ENCODE measurements around the gene PEDS1.

DNA sequence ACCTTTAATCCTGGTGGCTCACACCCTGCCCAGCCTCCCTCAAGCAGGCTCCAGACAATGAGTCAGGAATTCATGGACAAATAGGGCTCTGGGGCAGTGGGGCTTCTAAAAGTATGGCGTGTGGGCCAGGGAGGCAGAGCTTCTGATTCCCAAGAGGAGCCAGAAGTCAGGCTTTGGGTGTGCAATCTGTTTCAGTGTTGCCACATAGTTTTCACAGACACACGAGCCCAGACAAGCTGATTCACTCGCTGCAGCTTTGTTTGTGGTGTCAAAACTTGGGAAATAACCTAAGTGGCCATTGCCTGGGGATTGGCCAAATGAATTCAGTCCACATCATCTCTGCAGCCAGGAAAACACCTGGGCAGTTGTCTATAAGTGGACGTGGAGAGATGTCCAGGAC is 9.2 kb downstream of the PEDS1 start:
- TF ChIP-seq, protein P1, sequence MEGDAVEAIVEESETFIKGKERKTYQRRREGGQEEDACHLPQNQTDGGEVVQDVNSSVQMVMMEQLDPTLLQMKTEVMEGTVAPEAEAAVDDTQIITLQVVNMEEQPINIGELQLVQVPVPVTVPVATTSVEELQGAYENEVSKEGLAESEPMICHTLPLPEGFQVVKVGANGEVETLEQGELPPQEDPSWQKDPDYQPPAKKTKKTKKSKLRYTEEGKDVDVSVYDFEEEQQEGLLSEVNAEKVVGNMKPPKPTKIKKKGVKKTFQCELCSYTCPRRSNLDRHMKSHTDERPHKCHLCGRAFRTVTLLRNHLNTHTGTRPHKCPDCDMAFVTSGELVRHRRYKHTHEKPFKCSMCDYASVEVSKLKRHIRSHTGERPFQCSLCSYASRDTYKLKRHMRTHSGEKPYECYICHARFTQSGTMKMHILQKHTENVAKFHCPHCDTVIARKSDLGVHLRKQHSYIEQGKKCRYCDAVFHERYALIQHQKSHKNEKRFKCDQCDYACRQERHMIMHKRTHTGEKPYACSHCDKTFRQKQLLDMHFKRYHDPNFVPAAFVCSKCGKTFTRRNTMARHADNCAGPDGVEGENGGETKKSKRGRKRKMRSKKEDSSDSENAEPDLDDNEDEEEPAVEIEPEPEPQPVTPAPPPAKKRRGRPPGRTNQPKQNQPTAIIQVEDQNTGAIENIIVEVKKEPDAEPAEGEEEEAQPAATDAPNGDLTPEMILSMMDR (conservative IDR thresholded peaks at IDR 0.05) = no peak
- no peak for TF ChIP-seq ZFX (IDR thresholded peaks at IDR 0.05)

Data from C4-2B (cell line).